ENCODE data around the gene DGAT2L6. TPM values are rescaled to one million over a fixed set of nuclear protein-coding genes. Genes with fewer than 3 reads are reported as not detected.

The DGAT2L6 gene
- total and polyA plus RNA-seq, 7 experiments from 2014 or later, result not detected

GRCh38 chrX:70134116-70134477, 43.2 kb upstream of the DGAT2L6 start:
- Histone ChIP-seq H3K27me3 (ENCODE audit: control insufficient read depth in 2 of 2, insufficient read depth in 2 of 2, low read length in 2 of 2) (no peaks in the 10 kb centered on the region), H3K4me3 (ENCODE audit: low read length) (peak overlapping the region; percentile 94), H3K4me1 (ENCODE audit: control insufficient read depth in 2 of 2, insufficient read depth in 2 of 2, low read length in 2 of 2) (peaks cover 16 to 18% of the 10 kb centered on the region in 2 donors), H3K27ac (ENCODE audit: low read depth, low read length) (peak overlapping the region; percentile 82), H3K36me3 (ENCODE audit: control insufficient read depth in 2 of 3, insufficient read depth in 3 of 3, low read length in 3 of 3) (no peaks in the 10 kb centered on the region), H3K9me3 (ENCODE audit: control insufficient read depth in 2 of 3, low read length in 3 of 3) (no peaks in the 10 kb centered on the region)
- H3K4me1 Mint-ChIP-seq, result peaks cover 14 to 44% (median 29%) of the 10 kb centered on the region in 7 donors
- no peaks in the 10 kb centered on the region for H3K27me3 Mint-ChIP-seq
- ChIA-PET POLR2A (interaction anchor here (0.7 to 2.4 kb wide), 7 partner anchors 8 to 1635 kb away, joined by 3 to 12 read pairs (median 3); partner anchors contain the start of genes EFNB1, KIF4A, PDZD11 and YIPF6), CTCF (interaction anchor here (0.7 kb wide), 1 partner anchor 640 kb away, joined by 4 read pairs; no protein-coding TSS in a partner anchor)
- H3K27ac Mint-ChIP-seq, result peak overlapping the region; percentile 91 to 99 (median 97)
- peaks cover 0 to 11% (median 0%) of the 10 kb centered on the region in 5 donors for H3K36me3 Mint-ChIP-seq
- ATAC-seq, result peak; percentile 24
- intact Hi-C loops (cut with micrococcal nuclease), result loop anchor here (5.0 to 10.0 kb wide), 3 partner anchors 517 to 1231 kb away; partner anchors contain the start of genes EDA (in 1 of the 2) and TAF1 (in 1 of the 2)
- H3K9me3 Mint-ChIP-seq, result no peaks in the 10 kb centered on the region
- peak overlapping the region; percentile 95 to 99 (median 99) for H3K4me3 Mint-ChIP-seq
- no peak for DNase-seq

DNA sequence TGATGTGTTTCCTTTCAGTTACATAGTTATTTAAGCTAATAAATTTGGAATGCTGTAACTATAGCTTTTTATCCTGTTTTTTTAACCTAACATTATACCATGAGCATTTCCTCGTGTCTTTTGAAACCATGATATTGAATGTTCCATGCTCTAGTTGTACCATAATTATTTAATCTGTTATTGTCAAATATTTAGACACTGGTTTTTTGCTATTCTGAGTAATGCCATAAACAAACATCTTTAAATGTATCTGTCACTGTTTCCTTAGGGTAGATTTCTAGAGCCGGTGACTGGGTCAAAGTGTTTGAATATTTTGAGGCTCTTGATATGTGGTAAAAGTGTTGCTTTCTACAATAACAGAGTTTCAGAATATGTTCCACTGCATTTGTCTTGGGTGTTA, 38.7 kb upstream of the DGAT2L6 start:
- peaks cover 8 to 11% of the 10 kb centered on the region in 2 donors for H3K4me1 ChIP-seq (ENCODE audit: control insufficient read depth in 2 of 2, insufficient read depth in 2 of 2, low read length in 2 of 2)
- H3K9me3 ChIP-seq (ENCODE audit: control insufficient read depth in 2 of 3, low read length in 3 of 3), result no peaks in the 10 kb centered on the region
- Mint-ChIP-seq H3K27ac (no peak overlapping the region), H3K4me3 (no peak overlapping the region), H3K36me3 (peaks cover 6 to 28% (median 16%) of the 10 kb centered on the region in 5 donors), H3K27me3 (no peaks in the 10 kb centered on the region), H3K4me1 (peaks cover 16 to 39% (median 31%) of the 10 kb centered on the region in 7 donors), H3K9me3 (no peaks in the 10 kb centered on the region)
- H3K36me3 ChIP-seq (ENCODE audit: control insufficient read depth in 2 of 3, insufficient read depth in 3 of 3, low read length in 3 of 3), result no peaks in the 10 kb centered on the region
- no peak overlapping the region for H3K27ac ChIP-seq (ENCODE audit: low read depth, low read length)
- H3K27me3 ChIP-seq (ENCODE audit: control insufficient read depth in 2 of 2, insufficient read depth in 2 of 2, low read length in 2 of 2), result no peaks in the 10 kb centered on the region
- H3K4me3 ChIP-seq (ENCODE audit: low read length), result no peak overlapping the region
- DNase-seq, result no peak
- CTCF ChIA-PET, result interaction anchor here (0.6 kb wide), 1 partner anchor 55 kb away, joined by 6 read pairs; no protein-coding TSS in a partner anchor
- no peak for ATAC-seq
- intact Hi-C loops (cut with micrococcal nuclease), result loop anchor here in 1 of 2 donors (10.0 kb wide), 1 partner anchor 1226 kb away; the partner anchor contains the start of gene TAF1
- POLR2A ChIA-PET, result interaction anchor here (0.8 kb wide), 1 partner anchor 81 kb away, joined by 3 read pairs; no protein-coding TSS in a partner anchor

DNA sequence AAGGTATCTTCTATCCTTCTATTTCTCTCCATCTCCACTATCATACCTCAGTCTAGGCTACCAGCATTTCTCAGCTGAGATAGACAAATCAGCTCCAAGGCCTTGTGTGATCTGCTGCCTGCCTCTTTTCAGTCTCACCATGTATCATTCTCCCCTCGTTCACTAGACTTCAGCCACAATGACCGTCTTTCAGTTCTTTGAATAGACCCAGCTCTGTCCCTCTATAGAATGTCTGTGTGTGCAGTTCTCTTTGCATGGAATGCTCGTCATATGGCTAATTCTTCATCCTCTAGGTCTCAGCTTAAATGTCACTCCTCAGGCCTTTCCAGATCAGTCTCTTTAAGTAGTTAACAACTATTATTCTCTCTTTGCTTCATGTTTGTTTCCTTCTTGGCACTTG, 37.5 kb upstream of the DGAT2L6 start:
- DNase-seq, result no peak
- Histone ChIP-seq H3K4me1 (ENCODE audit: control insufficient read depth in 2 of 2, insufficient read depth in 2 of 2, low read length in 2 of 2) (peaks cover 3 to 7% of the 10 kb centered on the region in 2 donors), H3K4me3 (ENCODE audit: low read length) (no peak overlapping the region), H3K9me3 (ENCODE audit: control insufficient read depth in 2 of 3, low read length in 3 of 3) (no peaks in the 10 kb centered on the region), H3K27ac (ENCODE audit: low read depth, low read length) (no peak overlapping the region), H3K27me3 (ENCODE audit: control insufficient read depth in 2 of 2, insufficient read depth in 2 of 2, low read length in 2 of 2) (no peaks in the 10 kb centered on the region), H3K36me3 (ENCODE audit: control insufficient read depth in 2 of 3, insufficient read depth in 3 of 3, low read length in 3 of 3) (no peaks in the 10 kb centered on the region)
- no peaks in the 10 kb centered on the region for H3K9me3 Mint-ChIP-seq
- no peaks in the 10 kb centered on the region for H3K27me3 Mint-ChIP-seq
- ATAC-seq, result no peak
- H3K4me1 Mint-ChIP-seq, result peaks cover 16 to 33% (median 25%) of the 10 kb centered on the region in 7 donors
- H3K36me3 Mint-ChIP-seq, result peaks cover 6 to 26% (median 16%) of the 10 kb centered on the region in 5 donors
- ChIA-PET POLR2A (no interaction called here), CTCF (no interaction called here)
- no peak overlapping the region for H3K4me3 Mint-ChIP-seq
- H3K27ac Mint-ChIP-seq, result no peak overlapping the region
- intact Hi-C loops (cut with micrococcal nuclease), result loop anchor here in 1 of 2 donors (10.0 kb wide), 1 partner anchor 1225 kb away; the partner anchor contains the start of gene TAF1

- Mint-ChIP-seq H3K27ac (no peak overlapping the region), H3K4me1 (peaks cover 6 to 25% (median 17%) of the 10 kb centered on the region in 7 donors), H3K9me3 (no peaks in the 10 kb centered on the region), H3K36me3 (peaks cover 6 to 19% (median 16%) of the 10 kb centered on the region in 5 donors), H3K4me3 (no peak overlapping the region), H3K27me3 (no peaks in the 10 kb centered on the region)
- ChIA-PET CTCF (no interaction called here), POLR2A (interaction anchor here (1.3 kb wide), 1 partner anchor 8 kb away, joined by 4 read pairs; no protein-coding TSS in a partner anchor)
- intact Hi-C loops (cut with micrococcal nuclease), result no loop called here
- Histone ChIP-seq H3K27me3 (ENCODE audit: control insufficient read depth in 2 of 2, insufficient read depth in 2 of 2, low read length in 2 of 2) (no peaks in the 10 kb centered on the region), H3K36me3 (ENCODE audit: control insufficient read depth in 2 of 3, insufficient read depth in 3 of 3, low read length in 3 of 3) (no peaks in the 10 kb centered on the region), H3K4me1 (ENCODE audit: control insufficient read depth in 2 of 2, insufficient read depth in 2 of 2, low read length in 2 of 2) (no peaks in the 10 kb centered on the region), H3K27ac (ENCODE audit: low read depth, low read length) (no peak overlapping the region), H3K4me3 (ENCODE audit: low read length) (no peak overlapping the region), H3K9me3 (ENCODE audit: control insufficient read depth in 2 of 3, low read length in 3 of 3) (no peaks in the 10 kb centered on the region)
- ATAC-seq (no peak), DNase-seq (no peak)
Measured at GRCh38 chrX:70141373-70141772, 35.9 kb upstream of the DGAT2L6 start.

DNA sequence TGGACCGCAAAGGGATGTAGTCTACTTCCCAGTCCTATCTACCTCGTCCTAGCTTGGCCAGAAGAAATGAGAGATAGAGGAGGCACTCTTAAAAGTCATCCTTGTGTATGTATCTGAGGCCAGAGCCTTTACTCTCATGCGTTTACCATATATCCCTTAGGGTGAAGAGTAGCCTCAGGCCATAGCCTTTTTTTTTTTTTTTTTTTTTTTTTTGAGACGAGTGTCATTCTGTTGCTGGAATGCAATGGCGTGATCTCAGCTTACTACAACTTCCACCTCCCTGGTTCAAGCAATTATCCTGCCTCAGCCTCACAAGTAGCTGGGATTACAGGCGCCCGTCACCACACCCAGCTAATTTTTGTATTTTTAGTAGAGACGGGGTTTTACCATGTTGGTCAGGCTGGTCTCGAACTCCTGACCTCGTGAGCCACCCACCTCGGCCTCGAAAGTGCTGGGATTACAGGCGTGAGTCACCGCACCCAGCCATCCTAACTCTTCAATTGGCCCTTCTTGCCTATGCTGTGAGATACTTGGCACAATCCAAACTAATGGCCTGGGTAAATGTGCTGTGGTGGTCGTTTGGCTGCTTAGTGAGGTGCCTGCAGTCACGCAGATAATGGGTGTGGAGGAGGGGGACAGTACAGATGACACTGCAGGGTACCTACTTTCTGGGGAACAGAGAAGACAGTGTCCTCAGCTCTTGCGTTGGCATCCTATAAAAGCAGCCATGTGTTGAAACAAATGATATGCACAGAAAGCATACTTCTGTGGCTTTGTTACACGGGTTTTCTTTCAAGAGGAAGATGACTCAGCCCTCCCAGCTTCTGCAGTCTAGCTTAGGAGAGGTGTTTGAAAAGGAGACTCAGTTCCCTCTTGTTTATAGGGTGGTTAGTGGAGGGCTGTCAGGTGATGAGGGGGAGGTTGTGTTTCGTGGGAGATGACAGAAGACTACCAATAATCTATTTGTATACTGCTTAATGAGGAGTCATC, 10.4 kb upstream of the DGAT2L6 start:
- Mint-ChIP-seq H3K27me3 (no peaks in the 10 kb centered on the region), H3K27ac (peak overlapping the region in 2 of 9 donors; percentile 42 to 50), H3K9me3 (peaks cover 0 to 2% (median 0%) of the 10 kb centered on the region in 11 donors), H3K36me3 (peaks cover 0 to 8% (median 5%) of the 10 kb centered on the region in 5 donors), H3K4me3 (peak overlapping the region in 1 of 10 donors; percentile 33), H3K4me1 (peaks cover 0 to 10% (median 0%) of the 10 kb centered on the region in 7 donors)
- ChIA-PET POLR2A (interaction anchor here (0.6 kb wide), 1 partner anchor 122 kb away, joined by 4 read pairs; no protein-coding TSS in a partner anchor), CTCF (no interaction called here)
- no peaks in the 10 kb centered on the region for H3K27me3 ChIP-seq (ENCODE audit: control insufficient read depth in 2 of 2, insufficient read depth in 2 of 2, low read length in 2 of 2)
- ATAC-seq (no peak), DNase-seq (peak in 1 of 9 donors; percentile 22)
- intact Hi-C loops (cut with micrococcal nuclease), result no loop called here
- H3K4me3 ChIP-seq (ENCODE audit: low read length), result no peak overlapping the region
- no peak overlapping the region for H3K27ac ChIP-seq (ENCODE audit: low read depth, low read length)
- no peaks in the 10 kb centered on the region for H3K4me1 ChIP-seq (ENCODE audit: control insufficient read depth in 2 of 2, insufficient read depth in 2 of 2, low read length in 2 of 2)
- peaks cover 0 to 11% (median 0%) of the 10 kb centered on the region in 3 experiments for H3K36me3 ChIP-seq (ENCODE audit: control insufficient read depth in 2 of 3, insufficient read depth in 3 of 3, low read length in 3 of 3)
- no peaks in the 10 kb centered on the region for H3K9me3 ChIP-seq (ENCODE audit: control insufficient read depth in 2 of 3, low read length in 3 of 3)

GRCh38 chrX:70168238-70169188, 8.8 kb upstream of the DGAT2L6 start:
- DNase-seq, result no peak
- H3K27me3 Mint-ChIP-seq, result no peaks in the 10 kb centered on the region
- Histone ChIP-seq H3K4me1 (ENCODE audit: control insufficient read depth in 2 of 2, insufficient read depth in 2 of 2, low read length in 2 of 2) (no peaks in the 10 kb centered on the region), H3K27me3 (ENCODE audit: control insufficient read depth in 2 of 2, insufficient read depth in 2 of 2, low read length in 2 of 2) (no peaks in the 10 kb centered on the region), H3K27ac (ENCODE audit: low read depth, low read length) (no peak overlapping the region), H3K9me3 (ENCODE audit: control insufficient read depth in 2 of 3, low read length in 3 of 3) (no peaks in the 10 kb centered on the region), H3K4me3 (ENCODE audit: low read length) (no peak overlapping the region), H3K36me3 (ENCODE audit: control insufficient read depth in 2 of 3, insufficient read depth in 3 of 3, low read length in 3 of 3) (peaks cover 0 to 11% (median 0%) of the 10 kb centered on the region in 3 experiments)
- CTCF ChIA-PET, result no interaction called here
- H3K9me3 Mint-ChIP-seq, result peaks cover 0 to 2% (median 0%) of the 10 kb centered on the region in 11 donors
- POLR2A ChIA-PET, result no interaction called here
- no peak overlapping the region for H3K27ac Mint-ChIP-seq
- intact Hi-C loops (cut with micrococcal nuclease), result no loop called here
- H3K36me3 Mint-ChIP-seq, result peaks cover 0 to 8% (median 5%) of the 10 kb centered on the region in 5 donors
- no peak for ATAC-seq
- peaks cover 0 to 10% (median 0%) of the 10 kb centered on the region in 7 donors for H3K4me1 Mint-ChIP-seq
- H3K4me3 Mint-ChIP-seq, result no peak overlapping the region

Data from naive thymus-derived CD4-positive, alpha-beta T cell (primary cell).